ENCODE measurements around the gene PIGK.

DNA sequence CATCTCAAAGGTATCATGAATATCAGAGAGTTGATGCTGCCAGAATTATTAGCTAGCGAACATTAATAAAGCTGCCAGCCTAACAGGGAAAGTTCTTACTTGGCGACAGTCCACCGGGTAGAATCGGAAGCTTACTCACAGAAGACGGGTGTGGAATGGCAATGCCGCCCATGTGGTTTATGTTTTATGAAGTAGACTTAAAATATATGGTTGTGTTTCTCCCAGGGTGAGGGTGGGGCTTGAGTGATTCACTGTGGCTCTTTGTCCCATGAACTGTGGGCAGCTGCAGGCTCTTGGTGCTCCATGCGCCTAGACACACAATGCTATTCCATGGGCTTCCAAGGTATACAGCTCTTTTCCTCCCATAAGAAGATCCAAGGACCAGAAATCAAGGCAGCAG is 162.7 kb downstream of the PIGK start:
- TF ChIP-seq CTCF (IDR thresholded peaks at IDR 0.05) (no peak), POLR2A (IDR thresholded peaks at IDR 0.05) (no peak)

Data from heart left ventricle (tissue), 13 donors.